ENCODE measurements around the gene CSNK1G3.

GRCh38 chr5:123476731-123477130, 35.2 kb upstream of the CSNK1G3 start:
- TF ChIP-seq, protein P1, sequence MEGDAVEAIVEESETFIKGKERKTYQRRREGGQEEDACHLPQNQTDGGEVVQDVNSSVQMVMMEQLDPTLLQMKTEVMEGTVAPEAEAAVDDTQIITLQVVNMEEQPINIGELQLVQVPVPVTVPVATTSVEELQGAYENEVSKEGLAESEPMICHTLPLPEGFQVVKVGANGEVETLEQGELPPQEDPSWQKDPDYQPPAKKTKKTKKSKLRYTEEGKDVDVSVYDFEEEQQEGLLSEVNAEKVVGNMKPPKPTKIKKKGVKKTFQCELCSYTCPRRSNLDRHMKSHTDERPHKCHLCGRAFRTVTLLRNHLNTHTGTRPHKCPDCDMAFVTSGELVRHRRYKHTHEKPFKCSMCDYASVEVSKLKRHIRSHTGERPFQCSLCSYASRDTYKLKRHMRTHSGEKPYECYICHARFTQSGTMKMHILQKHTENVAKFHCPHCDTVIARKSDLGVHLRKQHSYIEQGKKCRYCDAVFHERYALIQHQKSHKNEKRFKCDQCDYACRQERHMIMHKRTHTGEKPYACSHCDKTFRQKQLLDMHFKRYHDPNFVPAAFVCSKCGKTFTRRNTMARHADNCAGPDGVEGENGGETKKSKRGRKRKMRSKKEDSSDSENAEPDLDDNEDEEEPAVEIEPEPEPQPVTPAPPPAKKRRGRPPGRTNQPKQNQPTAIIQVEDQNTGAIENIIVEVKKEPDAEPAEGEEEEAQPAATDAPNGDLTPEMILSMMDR (IDR thresholded peaks at IDR 0.05; ENCODE audit: low read length), result no peak
- no peak for TF ChIP-seq EZH2 (IDR thresholded peaks at IDR 0.05; ENCODE audit: borderline replicate concordance, low read length)
